ENCODE data around the gene FBRS.
"Not testable (repeated sequence)": the region's sequence is repeated elsewhere in the genome, so short reads cannot be mapped to it uniquely, and the experiment has no call there.

The FBRS gene

GRCh38 chr16:30664616-30665109, 6.4 kb downstream of the FBRS start:
- DNase-seq (ENCODE audit: low read depth in 2 of 2, low spot score in 1 of 2) = no peak

GRCh38 chr16:30665155-30665829, 7.1 kb downstream of the FBRS start:
- no peak for DNase-seq (ENCODE audit: low read depth in 2 of 2, low spot score in 1 of 2)

- DNase-seq (ENCODE audit: low read depth in 2 of 2, low spot score in 1 of 2) = no peak
These were observed 7.6 kb downstream of the FBRS start for GRCh38 chr16:30665830-30666190.

- no peak for DNase-seq (ENCODE audit: low read depth in 2 of 2, low spot score in 1 of 2)
These were observed 8.4 kb downstream of the FBRS start for GRCh38 chr16:30666681-30667080.

- DNase-seq (ENCODE audit: low read depth in 2 of 2, low spot score in 1 of 2) = no peak
These were observed 9.2 kb downstream of the FBRS start for GRCh38 chr16:30667361-30667905.

GRCh38 chr16:30668393-30668792, 10.2 kb downstream of the FBRS start:
- DNase-seq (ENCODE audit: low read depth in 2 of 2, low spot score in 1 of 2) = no peak

GRCh38 chr16:30669026-30669902, 11.0 kb downstream of the FBRS start:
- DNase-seq (ENCODE audit: low read depth in 2 of 2, low spot score in 1 of 2) = no peak

- DNase-seq (ENCODE audit: low read depth in 2 of 2, low spot score in 1 of 2) = no peak
These were observed 11.9 kb downstream of the FBRS start for GRCh38 chr16:30669903-30670824.

GRCh38 chr16:30675143-30675542, 16.9 kb downstream of the FBRS start:
- DNase-seq (ENCODE audit: low read depth in 2 of 2, low spot score in 1 of 2) = no peak

GRCh38 chr16:30677931-30678585, 19.8 kb downstream of the FBRS start:
- DNase-seq (ENCODE audit: low read depth in 2 of 2, low spot score in 1 of 2) = no peak

GRCh38 chr16:30678586-30678970, 20.3 kb downstream of the FBRS start:
- no peak for DNase-seq (ENCODE audit: low read depth in 2 of 2, low spot score in 1 of 2)

- no peak for DNase-seq (ENCODE audit: low read depth in 2 of 2, low spot score in 1 of 2)
These were observed 22.1 kb downstream of the FBRS start for GRCh38 chr16:30680326-30680725.

- DNase-seq (ENCODE audit: low read depth in 2 of 2, low spot score in 1 of 2) = no peak
These were observed 30.5 kb downstream of the FBRS start for GRCh38 chr16:30688701-30689100.

- no peak for DNase-seq (ENCODE audit: low read depth in 2 of 2, low spot score in 1 of 2)
These were observed 33.7 kb downstream of the FBRS start for GRCh38 chr16:30691907-30692306.

GRCh38 chr16:30692396-30693064, 34.3 kb downstream of the FBRS start:
- DNase-seq (ENCODE audit: low read depth in 2 of 2, low spot score in 1 of 2) = no peak

- no peak for DNase-seq (ENCODE audit: low read depth in 2 of 2, low spot score in 1 of 2)
These were observed 36.9 kb downstream of the FBRS start for GRCh38 chr16:30694926-30695693.

- not testable (repeated sequence) for DNase-seq (ENCODE audit: low read depth in 2 of 2, low spot score in 1 of 2)
These were observed 38.4 kb downstream of the FBRS start for GRCh38 chr16:30696646-30697045.

GRCh38 chr16:30697264-30698138, 39.3 kb downstream of the FBRS start:
- DNase-seq (ENCODE audit: low read depth in 2 of 2, low spot score in 1 of 2) = no peak
